Fibroblast of mammary gland (primary cell): ENCODE measurements around the gene LRMDA.

Experiments used
- DNase-seq: peaks from one replicate; pipeline ENCODE4 v3.0.0-alpha.2; 2010; ENCODE audit warnings: low read depth
- H3K4me3 ChIP-seq: 2 replicates; pipeline ENCODE4 v1.5.1; 2011; ENCODE audit warnings: low read depth, mild to moderate bottlenecking, low read length, moderate library complexity; ENCODE audit not compliant: control insufficient read depth
- CTCF ChIP-seq: conservative IDR thresholded peaks from 2 replicates; pipeline ENCODE4 v1.5.1; 2011; ENCODE audit warnings: low read depth, low read length, inconsistent platforms; ENCODE audit not compliant: control insufficient read depth, insufficient read depth

The LRMDA gene

GRCh38 chr10:75928231-75928630 lies 496.8 kb downstream of the LRMDA start:
- DNase-seq, result no peak
- H3K4me3 ChIP-seq, result no peak overlapping the region
- no peak for TF ChIP-seq CTCF

GRCh38 chr10:75929630-75930161 lies 498.3 kb downstream of the LRMDA start:
- no peak overlapping the region for H3K4me3 ChIP-seq
- no peak for TF ChIP-seq CTCF
- DNase-seq, result no peak

GRCh38 chr10:75932921-75933320 lies 501.5 kb downstream of the LRMDA start:
- H3K4me3 ChIP-seq, result no peak overlapping the region
- no peak for DNase-seq
- TF ChIP-seq CTCF, result no peak

- no peak for TF ChIP-seq CTCF
- H3K4me3 ChIP-seq, result no peak overlapping the region
- DNase-seq, result no peak
Observed at GRCh38 chr10:75935240-75935639, 503.8 kb downstream of the LRMDA start.

- no peak for TF ChIP-seq CTCF
- no peak overlapping the region for H3K4me3 ChIP-seq
- DNase-seq, result no peak
Observed at GRCh38 chr10:75935650-75936400, 504.4 kb downstream of the LRMDA start.

- H3K4me3 ChIP-seq, result no peak overlapping the region
- TF ChIP-seq CTCF, result no peak
- no peak for DNase-seq
Observed at GRCh38 chr10:75936841-75937240, 505.4 kb downstream of the LRMDA start.

- no peak for TF ChIP-seq CTCF
- no peak overlapping the region for H3K4me3 ChIP-seq
- no peak for DNase-seq
Observed at GRCh38 chr10:75937823-75938222, 506.4 kb downstream of the LRMDA start.
